NCI-H510A treated with DMSO at 0.1 percent for 48 hours (cell line): ENCODE measurements around the gene ZIC2.

Source experiments
- DNase-seq: peaks from one replicate; lab custom pipeline; 2025; lab: John Stamatoyannopoulos, UW

ZIC2 gene

DNA sequence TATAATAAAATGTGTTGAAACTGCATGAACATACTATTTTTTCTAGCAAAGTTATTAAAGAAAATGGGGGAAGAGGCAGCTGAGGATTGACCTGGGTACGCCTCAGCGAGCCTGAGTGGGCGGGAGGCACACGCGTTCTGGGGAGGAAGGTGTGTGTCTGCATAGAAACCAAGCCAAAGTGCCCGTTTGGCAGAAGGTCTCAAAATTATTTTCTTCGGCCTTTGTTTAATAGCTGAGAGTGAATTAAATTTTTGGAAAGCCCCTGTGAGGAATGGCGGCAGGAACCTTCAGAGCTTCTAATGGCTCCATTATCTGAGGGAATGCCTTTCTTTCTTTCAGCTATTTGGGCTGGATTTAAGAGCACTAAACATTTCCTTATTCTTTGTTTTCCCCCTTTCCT is 5.2 kb downstream of the ZIC2 start:
- DNase-seq: no peak

DNA sequence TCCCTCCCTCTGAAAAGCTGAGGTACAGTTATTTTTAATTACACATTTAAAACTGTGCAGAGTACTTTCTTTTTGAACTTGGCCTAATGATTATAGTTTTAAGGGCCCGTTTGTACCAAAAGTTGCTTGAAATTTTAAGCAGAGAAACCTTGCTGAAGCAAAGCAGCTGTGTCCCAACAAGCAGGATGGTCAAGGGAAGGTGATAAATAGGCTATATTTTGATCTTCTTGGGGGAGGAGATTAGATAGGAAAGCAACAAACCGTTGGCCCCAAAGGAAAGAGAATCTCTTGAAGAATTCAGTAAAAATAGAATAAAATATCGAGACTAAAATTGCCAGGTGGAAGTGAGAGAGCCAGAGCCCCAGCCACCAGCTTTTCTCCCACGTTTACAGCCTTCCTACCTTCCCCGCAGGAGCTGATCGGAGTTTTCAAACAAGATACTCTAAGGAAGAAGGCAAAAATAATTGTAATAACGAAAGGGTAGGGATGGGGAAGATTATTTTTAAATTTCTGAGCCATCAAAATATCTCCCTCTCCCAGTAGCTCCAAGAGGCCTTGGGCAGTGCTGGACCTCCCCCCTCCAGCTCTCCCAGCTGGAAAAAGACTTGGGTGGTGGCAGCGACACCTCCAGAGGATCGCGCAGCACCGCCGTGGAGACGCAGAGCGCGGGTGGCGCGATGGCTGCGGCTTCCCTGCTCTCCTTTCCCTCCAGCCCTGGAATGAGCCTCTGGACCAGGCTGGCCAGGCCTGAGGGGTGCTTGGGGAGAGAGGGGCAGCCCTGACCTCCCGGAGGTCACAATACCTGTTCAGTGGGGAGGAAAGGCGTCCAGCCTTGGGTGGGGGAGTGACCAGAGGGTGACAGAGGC is 5.8 kb downstream of the ZIC2 start:
- no peak for DNase-seq

DNA sequence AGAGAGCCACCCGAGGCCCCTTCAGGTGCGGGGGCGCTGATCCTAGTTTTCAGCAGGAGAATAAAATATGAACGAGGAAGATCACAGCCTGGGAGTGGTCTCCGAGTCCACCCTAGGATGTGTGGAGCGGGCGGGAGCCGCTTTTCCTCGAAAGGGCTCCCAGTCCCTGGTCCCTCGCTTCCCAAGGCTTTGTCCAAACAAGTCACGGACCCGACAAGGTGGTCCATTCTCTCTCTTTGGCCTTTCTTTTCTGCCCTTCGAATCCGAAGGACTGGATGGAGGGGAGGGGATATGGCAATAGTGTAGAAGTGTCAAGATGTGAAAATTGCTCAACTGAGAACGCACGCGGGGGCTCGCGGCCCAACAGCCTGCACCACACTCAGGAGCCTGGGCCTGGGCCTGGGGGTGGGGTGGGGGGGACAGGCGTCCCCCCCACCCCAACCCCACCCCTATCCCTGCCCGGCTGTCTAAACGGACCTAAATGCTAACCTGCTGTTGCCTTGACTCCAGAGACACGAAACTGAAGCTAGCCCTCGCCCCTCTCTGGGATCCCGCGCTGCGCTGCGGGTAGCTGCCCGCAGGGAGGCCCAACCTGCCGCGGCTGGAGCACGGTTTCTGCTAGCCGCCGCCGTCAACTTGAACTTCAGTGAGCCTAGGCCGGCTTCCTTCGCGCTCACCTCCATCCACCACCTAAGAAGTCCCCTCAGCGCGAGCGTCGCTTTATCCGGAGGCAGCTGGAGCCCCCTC is 7.1 kb downstream of the ZIC2 start:
- no peak for DNase-seq

DNA sequence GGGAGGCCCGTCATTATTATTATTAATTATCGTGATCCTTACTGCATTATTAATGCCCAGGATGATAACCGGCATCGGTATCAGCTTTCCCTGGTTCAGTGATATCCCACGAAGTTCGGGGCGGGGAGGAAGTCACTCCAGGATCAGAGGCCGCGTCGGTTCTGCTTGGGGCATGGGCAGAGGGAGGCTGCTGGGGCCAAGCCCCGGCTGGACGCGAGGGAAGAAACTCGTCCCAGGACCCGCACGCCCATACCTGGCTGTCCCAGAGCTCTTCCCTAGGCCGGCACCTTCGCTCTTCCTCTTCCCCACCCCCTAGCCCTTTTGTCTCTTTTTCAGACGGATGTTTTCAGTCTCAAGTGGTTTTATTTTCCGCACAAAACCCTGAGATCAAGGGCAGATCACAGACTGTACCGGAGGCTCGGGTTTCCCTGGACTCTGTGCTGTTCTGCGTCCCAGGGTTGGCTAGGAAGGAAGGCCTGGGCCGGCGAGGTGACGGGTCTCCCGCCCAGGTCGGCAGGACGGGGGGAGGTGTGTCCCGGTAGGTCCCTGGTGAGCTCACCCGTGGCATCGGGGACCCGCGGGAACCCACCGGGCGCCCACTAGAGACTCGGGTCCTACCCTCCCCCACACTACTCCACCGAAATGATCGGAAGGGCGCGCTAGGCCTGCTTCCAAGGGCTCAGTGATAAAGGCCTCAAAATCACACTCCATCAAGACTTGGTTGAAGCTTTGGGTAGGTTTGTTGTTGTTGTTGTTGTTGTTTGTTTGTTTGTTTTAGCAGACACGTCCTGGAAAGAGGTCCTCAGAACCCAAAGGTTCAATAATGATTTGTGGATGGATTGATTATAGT is 7.9 kb downstream of the ZIC2 start:
- DNase-seq: no peak

DNA sequence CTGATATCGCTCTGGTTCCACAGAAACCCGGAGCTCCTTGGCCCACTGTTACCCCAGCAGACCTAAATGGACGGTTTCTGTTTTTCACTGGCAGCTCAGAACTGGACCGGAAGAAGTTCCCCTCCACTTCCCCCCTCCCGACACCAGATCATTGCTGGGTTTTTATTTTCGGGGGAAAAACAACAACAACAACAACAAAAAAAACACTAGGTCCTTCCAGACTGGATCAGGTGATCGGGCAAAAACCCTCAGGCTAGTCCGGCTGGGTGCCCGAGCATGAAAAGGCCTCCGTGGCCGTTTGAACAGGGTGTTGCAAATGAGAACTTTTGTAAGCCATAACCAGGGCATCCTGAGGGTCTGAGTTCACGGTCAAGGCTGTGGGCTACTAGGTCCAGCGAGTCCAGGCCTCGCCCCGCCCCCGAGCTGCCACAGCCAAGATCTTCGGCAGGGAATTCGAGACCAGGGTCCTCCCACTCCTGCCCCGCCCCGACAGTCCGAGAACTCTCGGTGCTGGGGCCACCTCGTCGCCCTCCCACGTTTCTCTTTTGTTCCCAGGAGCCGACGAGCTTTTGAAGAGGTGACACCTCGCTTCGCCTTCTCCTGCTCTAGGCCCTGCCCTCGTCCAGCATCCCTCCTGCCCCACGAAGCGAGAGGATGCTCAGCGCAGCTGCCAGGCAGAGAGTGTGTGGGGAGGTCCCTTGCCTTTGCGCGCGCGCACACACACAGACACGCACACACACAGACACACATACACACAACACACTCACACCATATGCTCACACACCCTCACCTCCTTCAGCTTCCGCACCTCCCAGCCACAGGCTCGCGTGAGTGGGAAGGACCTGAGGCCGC is 8.8 kb downstream of the ZIC2 start:
- DNase-seq: no peak

DNA sequence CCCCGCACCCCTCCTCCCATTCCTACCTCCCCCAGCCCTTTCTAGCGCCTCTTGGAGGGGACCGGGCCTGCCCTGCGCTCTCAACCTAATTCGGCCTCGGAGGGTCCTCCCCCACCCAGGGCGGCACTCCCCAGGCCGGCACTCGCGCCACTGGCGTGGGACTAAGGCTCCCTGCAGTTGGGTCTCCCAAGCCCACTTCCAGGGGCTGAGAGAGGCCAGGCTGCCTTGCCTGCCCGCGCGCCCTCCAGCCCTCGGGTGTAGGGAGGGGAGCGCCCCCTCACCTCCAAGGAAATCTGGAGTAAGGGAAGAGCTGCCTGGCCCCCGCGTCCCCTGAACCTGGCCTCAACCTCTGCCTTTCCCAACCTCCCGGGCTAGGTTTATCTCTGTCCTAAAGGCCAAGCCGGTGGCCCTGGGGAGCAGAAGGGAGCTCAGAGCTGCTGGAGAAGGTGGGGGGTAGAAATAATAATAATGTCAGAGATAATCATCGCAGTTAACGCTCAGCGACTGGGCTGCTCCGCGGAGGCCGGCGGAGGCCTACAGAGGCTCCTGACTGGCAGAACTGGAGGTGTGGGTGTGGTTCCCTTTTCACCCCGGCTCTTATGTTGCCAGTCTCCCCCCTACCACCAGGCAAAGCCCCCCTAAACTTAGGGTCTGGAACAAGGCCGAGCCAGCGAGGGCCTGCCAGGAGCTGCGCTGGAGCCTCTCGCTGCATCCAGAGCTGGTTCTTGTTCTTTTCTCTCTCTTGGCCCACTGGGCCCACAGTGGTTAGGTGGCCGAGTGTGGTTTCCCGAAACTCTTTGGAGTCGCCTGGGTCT is 9.6 kb downstream of the ZIC2 start:
- DNase-seq: no peak

DNA sequence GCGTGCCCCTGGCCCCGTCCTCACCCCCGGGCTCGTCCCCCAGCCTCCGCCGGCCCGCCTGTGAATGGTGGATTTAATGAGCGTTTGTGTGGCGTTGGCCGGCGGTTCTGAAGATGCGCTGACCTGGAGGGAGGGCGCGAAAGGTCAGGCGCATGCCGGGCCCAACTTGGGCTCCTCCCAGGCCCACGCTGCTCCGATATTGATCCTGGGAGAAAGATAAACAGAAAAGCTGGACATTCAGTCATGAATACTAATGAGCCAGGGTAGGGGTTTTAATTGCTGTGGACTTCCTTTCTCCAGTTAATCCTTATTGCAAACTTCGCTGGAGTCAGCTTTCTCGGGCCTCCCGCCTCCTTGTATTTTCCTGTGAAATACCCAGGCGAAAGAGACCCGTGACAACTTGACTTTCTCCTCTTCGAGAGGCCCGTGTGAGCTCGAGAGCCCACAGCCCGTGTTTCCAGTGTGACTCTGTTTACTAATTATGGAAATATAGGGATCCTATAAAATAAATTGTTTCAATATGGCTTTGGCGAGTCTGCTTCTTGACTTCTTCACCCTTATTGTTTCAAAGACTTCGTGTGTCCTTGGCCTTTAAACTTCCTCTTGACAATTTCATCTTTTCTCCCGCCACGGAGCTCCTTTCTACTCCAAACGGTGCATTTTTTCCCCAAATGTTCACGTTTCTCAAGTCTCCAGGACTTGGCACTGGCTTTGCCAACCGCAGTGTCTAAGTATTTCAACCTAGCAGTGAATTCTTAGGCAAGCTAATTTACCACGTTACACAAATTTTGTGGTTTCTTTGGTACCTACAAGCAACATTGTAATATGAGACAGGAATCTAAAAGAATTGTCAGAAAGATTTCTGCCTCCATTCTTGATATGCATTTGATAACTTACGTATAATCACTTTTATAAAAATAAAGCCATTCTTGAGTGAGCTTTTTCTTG is 10.5 kb downstream of the ZIC2 start:
- DNase-seq: no peak

DNA sequence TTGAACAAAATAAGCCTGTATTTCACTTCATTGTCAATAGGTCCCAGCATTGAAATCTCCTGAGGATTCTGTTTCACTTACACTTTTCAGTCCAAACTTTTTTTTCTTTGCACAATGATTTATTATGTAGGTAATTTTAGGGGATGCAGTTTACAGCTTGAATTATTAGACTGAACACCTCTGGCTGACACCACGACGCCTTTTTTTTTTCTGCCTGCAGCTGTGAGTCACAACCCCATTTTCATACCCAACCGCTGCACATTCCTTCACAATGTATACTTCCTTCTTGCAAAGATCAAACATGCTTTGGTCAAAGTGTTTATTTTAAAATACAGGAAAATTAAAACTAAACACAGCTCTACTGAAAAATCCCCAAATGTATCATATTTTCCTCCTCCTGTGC is 11.4 kb downstream of the ZIC2 start:
- no peak for DNase-seq

DNA sequence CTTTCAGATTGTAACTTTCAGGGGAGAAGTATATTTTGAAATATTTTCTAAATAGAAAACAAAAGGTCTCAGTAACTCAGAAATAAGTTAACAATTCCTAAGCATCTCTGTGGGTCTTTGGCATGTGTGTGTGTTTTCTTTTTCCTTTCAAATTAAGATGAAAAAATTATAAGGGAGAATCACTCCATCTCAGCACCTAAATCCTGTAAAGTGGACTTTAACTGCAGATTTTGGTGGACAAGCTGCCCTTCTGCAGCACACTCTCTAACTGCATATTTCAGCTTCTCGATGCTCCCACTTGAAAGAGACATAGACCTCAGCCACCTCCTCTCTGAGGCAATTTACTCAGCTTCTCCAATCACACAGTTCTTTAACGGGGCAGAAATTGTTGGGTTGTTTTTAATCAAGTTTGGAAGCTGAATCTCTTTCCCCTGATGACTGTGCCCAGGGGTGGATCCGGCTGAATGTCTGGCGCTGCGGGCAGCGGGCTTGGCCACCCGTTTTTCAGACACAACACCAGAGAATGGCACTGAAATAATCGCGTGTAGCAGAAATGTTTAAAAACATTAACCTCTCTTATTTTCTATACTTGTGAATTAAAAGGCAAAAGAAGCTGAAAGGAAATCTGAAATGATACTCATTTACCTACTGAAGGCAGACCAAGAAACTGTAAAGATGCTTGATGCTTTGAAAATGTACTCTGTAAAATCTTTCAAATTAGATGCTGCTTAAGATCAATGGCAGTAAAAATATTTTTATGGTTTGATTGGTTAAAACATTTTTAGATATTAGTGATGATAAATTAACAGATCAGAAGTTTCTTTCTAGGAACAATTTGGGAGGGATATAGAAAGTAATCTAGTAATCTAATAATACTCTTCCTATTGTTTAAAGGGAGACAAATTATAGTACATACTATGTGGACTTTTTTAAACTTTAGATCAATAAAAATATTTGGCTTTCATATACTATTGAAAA is 12.4 kb downstream of the ZIC2 start:
- no peak for DNase-seq

DNA sequence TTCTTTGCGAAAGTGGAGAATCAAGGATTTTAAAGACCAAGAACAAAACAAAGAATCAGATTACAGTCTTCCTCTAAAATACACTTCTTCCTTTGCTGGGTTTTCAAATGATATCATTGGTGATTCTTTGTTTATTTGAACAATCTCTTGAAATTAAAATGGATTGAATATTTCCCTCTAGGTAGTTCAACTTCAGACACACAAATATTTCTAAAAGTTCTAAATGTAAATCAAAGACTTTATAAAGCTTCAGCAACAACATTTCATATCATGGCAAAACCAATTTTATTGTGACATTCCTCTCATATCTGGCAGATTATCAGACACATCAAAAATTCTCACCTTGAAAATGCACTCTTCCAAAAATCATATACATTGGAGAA is 13.0 kb downstream of the ZIC2 start:
- no peak for DNase-seq

DNA sequence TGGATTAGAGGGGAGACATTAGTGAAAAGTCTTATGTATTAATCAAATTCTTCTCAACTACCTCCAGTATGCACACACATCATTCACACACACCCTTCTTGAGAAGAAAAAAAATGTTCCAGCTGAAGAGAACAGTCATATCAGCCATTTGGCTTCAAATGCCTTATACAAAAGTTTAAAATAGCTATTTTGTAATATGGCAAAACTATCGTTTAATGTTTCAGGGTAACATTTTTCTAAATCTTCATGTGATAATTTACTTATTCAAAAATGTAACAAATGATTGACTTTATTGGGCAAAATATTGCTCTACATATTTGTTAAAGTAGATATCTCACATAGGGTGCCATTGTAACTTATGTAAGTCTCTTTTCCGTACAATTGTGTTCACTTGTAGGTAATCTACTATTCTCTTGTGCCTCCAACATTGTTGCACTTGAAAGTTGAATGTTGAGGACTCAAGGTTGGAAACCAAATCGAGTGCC is 13.6 kb downstream of the ZIC2 start:
- DNase-seq: no peak

DNA sequence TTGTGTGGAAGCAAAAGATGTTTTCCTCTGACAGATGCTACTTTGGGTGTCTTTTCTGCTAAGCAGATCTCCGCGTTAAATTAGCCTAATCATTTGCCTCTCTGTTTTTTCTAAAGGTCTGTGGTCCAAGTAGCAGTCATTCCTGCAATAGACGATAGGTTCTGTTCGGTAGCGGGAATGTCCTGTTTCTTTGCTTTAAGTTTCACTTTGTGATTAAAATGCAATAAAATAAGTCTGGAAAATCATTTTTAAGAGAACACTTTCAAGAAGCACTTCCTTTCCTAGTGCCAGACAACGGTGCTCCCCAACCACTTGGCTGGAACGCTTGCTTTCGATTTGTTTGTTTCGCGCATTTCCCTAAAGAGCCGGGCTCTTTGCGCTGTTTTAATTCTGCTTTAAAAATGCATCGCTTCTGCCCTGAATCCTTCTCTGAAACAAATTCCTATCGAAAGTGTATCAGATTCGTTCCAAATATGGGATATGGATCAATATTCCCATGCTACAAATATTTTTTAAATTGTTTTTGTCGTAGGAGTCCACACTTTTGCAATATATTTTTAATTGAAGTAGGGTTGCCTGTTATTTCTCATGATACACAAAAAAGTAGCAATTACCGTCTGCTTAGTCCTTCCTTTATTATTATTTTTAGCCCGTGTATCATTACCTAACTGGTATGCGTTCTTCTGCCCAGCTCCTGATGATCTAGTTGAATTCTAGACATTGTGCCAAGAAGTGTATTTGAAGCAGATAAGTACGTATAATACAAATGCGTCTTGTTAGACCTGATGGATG is 14.2 kb downstream of the ZIC2 start:
- peak; percentile 31 for DNase-seq

DNA sequence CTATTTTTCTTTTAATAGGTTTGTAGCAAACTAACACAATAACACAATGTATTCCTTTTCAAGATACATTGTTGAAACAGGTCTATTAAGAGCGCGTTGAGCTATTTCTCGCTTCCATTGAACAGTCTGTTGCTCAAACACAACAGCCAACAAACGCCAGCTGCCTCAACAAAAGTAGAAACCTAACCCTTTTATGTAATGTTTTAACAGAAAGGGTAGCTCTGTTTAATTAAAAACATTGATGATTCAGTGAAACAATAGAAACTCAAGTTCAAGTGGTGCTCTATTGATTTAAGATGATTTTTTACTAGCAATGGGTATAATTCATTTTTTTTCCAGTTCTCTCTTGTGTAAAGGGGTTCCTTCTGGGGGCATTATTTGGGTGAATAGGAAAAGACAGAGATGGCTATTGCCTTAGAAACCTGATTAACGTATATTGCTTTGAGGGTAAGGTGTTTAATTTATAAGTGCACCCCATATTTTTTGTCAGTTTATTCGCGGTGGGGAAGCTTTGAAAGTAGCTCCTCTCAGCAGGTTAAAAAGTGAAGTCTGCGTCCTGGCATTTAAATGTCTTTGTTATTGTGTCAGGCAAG is 14.9 kb downstream of the ZIC2 start:
- peak; percentile 42 for DNase-seq

DNA sequence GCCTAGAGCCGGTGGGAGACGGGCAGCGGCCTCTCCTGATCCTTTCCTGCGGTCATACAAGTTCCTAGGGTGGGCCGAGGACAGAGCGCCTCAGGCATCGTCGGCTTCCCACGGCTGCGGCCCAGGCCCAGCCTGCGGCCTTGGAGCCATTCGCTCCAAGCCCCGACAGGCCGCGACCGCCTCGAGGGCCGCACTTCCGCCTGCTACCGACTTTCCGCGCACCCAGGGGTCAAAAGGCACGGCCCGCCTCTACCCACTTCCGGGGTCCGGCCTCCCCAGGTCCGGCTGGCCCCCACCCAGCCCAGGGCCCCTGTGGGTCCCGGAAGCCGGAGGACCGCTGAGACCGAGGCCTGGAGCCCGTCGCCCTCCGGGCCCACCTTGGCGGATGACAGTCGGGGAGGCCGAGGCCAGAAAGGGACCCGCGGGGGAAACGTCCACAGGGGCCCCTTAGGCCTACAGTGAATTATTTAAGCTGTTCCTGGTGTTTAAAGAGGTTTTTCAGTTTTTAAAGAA is 16.2 kb downstream of the ZIC2 start:
- no peak for DNase-seq

DNA sequence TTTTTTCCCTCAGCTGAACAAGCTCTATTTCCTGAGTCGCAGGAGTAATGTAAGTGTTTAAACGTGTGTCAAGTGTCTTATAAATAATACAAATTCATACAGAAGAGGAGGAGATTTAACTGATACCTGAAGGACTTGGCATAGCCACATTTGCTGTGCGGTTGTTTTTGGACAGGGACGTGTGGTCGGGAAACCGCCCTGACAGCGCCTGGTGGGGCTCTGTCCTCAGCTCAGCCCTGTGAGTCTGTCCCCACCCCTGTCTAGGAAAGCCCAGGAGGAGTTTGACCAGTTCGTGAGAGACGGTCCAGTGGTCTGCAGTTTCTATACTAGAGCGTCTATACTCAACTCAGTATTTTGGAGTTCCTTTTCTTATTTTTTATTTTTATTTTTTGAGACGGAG is 16.7 kb downstream of the ZIC2 start:
- DNase-seq: no peak

DNA sequence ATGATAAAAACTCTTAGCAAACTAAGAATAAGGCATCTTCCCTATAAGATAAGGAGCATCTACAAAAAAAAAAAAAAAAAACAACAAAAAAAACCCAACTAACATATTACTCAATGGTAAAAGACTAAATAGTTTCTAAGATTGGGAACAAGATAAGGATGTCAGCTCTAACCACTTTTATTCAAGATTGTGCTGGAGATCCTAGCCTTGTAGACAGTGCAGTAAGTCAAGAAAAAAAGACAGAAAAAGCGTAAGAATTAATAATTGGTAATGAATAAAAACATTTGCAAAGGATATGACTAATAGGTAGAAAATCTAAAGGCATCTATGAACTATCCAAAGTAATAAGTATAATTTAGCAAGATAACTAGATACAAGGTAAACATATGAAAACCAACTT is 33.0 kb downstream of the ZIC2 start:
- DNase-seq: no peak
